Fibroblast of gingiva (primary cell): ENCODE results near the gene STRN3.
"Not testable (repeated sequence)": the region's sequence is repeated elsewhere in the genome, so short reads cannot be mapped to it uniquely, and the experiment has no call there.

Experiments used
- DNase-seq: peaks from one replicate; pipeline ENCODE4 v3.0.0-alpha.2; 2011; ENCODE audit warnings: low read depth

Gene STRN3

DNA sequence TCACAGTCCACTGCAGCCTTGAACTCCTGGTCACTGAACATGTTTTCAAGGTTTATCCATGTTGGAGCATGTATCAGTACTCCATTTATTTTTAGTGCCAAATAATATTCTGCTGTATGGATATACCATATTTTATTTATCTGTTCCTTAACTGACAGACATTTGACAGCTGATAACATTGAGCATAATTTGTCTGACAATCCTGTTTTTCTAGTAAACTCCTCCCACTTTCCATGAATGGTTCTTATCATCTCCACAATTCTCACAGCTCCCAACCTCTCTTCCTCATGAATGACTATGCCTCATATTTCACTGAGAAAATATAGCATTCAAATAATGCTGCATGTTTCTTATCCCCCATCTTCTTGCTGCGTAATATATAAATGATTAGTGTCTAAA is 118.5 kb downstream of the STRN3 start:
- DNase-seq = no peak

DNA sequence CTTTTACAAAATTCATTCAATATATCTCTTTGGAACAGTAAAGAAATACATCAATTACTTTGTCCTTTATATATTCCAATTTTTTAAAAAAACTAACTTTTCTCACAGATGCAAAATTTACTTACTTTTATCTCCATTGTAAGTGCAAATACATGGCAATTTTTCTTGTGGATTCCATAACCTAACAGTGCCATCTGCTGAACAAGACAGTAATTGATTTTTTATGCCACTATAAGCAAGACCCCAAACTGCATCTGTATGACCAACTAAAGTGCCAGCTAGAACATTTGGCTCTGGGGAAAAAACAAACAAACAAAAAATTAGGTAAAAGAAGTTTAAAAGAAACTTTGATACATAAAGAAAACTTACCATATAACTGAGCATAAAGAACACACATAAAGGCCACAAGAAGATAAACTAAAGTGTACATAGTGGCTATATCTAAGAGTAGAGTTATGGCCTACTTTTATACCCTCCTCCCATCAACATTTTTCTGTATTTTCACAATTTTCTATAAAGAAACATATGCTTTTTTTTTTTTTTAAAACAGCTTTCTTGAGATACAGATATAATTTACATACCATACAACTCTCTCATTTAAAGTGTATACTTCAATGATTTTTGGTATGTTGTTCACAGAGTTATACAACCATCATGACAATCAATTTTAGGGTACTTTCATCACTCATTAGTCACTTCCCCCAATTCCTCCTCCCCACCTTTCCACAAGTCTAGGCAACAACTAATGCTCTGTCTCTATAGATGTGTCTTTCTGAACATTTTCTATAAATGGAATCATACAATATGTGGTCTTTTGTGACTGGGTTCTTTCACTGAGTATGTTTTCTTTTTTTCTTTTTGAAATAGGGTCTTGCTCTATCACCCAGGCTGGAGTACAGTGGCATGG is 119.2 kb downstream of the STRN3 start:
- peak; percentile 7 for DNase-seq

DNA sequence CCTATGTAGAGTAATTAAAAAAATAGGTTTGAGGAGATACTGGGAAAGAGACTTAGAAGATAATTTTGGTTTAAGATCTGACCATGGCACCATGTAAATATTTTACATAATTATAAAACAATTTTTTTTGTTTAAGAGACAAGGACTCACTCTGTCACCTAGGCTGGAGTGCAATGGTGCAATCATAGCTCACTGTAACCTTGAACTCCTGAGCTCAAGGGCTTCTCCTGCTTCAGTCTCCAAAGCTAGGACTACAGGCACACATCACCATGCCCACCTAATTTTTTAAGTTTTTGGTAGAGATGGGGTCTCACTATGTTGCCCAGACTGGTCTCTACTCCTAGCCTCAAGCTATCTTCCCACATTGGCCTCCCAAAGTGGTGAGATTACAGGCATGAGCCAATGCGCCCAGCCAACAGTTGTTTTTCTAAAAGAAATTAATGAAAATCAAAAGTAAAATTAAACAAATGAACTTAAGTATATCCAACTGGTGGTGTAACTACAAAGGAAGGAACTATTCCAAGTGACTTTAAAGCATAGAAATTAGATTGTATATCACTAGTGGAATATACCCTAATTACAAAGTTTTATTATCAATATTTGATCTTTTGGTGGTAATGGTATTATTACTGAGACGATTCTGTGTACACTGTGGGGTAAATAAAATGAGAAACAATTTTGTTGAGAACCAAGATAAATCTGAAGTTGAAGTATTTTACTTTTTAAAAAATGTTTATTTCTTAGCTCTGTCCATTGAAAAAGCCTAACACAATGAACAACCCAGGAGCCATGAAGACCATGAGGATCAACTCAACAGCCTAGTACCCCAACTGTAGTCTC is 122.7 kb downstream of the STRN3 start:
- DNase-seq = no peak

DNA sequence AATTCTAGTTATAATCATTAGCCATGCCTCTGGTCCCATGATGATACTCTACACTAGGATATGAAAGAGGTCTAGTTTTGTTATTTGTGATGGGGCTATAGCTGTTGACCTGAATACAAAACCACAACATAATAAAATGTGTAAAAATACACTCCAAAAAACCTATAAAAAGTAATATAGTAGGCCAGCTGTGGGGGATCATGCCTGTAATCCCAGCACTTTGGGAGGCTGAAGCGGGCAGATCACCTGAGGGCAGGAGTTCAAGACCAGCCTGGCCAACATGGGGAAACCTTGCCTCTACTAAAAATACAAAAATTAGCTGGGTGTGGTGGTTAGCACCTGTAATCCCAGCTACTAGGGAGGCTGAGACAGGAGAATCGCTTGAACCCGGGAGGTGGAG is 129.1 kb downstream of the STRN3 start:
- DNase-seq = not testable (repeated sequence)

DNA sequence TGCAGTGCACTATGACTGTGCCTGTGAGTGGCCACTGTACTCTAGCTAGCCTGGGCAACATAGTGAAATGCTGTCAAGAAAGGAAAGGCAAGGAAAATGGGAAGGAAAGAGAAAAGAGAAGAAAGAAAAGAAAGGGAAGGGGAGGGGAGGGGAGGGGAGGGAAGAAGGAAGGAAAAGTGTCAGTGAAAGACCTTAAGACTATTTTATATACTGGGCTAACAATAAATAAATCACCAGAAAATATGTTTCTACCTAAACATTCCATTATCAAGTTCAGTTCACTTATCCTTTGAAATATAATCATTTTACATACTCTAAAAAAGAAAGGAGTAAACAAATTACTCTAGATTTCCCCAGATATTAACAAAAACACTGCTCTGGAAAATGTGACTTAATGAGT is 129.7 kb downstream of the STRN3 start:
- no peak for DNase-seq

- DNase-seq = no peak
These were observed 131.2 kb downstream of the STRN3 start for GRCh38 chr14:30894923-30895515.

- no peak for DNase-seq
These were observed 132.4 kb downstream of the STRN3 start for GRCh38 chr14:30893819-30894218.

GRCh38 chr14:30889244-30889594 is 137.0 kb downstream of the STRN3 start:
- DNase-seq = no peak

DNA sequence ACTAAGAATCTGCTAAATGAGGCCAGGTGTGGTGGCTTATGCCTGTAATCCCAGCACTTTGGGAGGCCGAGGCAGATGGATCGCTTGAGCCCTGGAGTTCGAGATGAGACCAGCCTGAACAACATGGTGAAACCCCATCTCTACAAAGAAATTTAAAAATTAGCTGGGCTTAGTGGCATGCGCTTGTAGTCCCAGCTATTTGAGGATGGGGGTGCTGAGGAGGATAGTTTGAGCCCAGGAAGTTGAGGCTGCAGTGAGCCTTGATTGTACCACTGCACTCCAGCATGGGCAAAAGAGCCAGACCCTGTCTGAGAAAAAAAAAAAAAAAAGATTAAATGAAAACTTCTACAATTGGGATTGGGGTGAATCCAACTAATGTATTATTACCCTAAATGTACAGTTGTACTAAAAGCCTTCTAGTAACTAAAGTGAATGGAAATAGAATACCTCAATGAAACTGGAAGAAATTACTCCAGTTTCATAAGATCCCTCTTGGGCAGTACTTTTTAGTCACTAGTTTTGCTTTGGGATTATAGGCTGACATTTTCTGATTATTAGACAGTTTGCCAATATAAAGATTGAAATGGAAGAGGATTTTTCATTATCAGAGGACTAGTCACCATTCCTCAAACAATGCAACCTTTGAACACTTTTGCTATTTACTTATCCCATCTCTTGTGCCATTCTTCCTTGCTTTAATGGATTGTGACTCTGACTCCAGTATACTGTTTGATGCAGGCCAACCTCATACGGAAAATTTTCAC is 137.5 kb downstream of the STRN3 start:
- DNase-seq = no peak

GRCh38 chr14:30885840-30886740 is 140.1 kb downstream of the STRN3 start:
- DNase-seq = peak; percentile 7

DNA sequence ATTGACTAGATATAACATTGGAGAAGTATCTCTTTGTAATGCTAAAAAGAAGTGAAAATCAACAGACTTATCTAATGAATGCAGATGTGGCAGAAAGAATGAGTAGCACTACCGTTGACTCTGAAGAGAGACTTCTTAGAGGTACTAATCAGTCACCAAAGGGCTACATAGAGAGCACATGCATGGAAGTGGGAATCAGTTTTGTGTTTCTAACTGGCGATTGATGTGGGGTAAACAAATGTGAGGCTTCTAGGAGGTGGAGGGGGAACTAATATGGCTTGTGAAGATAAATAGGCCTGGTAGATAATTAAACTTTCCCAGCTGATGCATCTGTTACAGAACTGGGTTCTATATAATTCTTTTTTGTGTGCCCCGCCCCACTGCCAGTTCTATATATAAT is 141.3 kb downstream of the STRN3 start:
- DNase-seq = no peak

GRCh38 chr14:30883508-30884294 is 142.5 kb downstream of the STRN3 start:
- DNase-seq = no peak

DNA sequence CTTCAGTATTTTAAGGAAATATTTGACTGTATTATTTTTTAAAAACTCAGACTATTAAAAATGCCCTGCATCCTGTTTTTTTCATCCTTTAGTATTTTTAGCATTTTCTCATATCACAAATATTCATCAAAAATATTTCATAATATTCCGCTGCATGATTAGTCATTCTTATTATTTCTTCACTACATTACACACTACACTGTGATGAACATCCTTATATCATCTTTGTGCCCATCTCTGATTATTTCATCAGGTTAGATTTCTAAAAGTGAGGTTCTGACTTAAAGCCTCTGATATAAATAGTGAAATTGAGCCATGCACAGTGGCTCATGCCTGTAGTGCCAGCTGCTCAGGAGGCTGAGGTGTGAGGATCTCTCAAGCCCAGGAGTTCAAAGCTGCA is 143.7 kb downstream of the STRN3 start:
- DNase-seq = peak; percentile 28

DNA sequence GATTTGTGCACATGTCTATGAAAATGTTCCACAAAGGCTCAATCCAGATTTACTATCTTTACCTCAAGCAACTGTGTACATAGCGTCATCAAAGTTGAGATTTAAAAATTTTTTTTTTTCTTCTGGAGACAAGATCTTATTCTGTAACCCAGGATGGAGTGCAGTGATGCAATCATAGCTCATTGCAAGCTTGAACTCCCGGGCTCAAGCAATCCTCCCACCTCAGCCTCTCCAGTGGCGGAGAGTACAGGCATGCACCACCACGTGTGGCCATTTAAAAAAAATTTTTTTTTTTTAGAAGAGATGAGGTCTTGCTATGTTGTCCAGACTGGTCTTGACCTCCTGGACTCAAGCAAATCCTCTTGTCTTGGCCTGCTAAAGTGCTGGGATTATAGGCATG is 149.5 kb downstream of the STRN3 start:
- DNase-seq = no peak

DNA sequence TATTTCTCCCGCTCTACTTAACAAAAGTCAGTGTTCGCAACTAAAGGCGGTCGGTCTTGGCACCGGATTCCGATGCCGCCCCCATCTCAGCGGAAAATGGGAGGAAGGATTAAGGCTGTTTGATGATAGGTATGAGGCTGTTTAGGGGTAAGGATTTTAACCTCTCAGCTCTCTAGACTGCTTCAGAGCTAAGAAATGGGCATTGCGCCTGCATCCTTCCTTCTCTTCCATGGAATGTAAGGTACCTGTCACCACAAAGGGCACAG is 150.5 kb downstream of the STRN3 start:
- no peak for DNase-seq

- DNase-seq = no peak
These were observed 151.0 kb downstream of the STRN3 start for GRCh38 chr14:30874999-30875787.

- no peak for DNase-seq
These were observed 151.8 kb downstream of the STRN3 start, which contains the start of gene COCH for GRCh38 chr14:30874120-30874998. Gene COCH, plus strand, starts transcription at chr14:30874559. Its CDS starts 380 bp downstream, at chr14:30874939.

- no peak for DNase-seq
These were observed 152.7 kb downstream of the STRN3 start for GRCh38 chr14:30873308-30874119.
